Activated CD4-positive, alpha-beta T cell treated with anti-CD3 and anti-CD28 coated beads, Interleukin-2, Interleukin-6, amounts not matched to agents 100 ng/mL and 50 ng/mL, durations not matched to agents 16 hours and 8 hours (primary cell): ENCODE data around the gene NT5DC4.

Experiments used
- DNase-seq: peaks from one replicate; pipeline ENCODE4 v3.0.0-alpha.2; 2020

The NT5DC4 gene

GRCh38 chr2:112787729-112788393 lies 67.0 kb downstream of the NT5DC4 start:
- no peak for DNase-seq

GRCh38 chr2:112788653-112789052 lies 67.8 kb downstream of the NT5DC4 start:
- DNase-seq: no peak
